Stimulated activated CD4-positive, alpha-beta T cell treated with anti-CD3 and anti-CD28 coated beads, Interleukin-15, amount 100 ng/mL, for 48 hours (primary cell): ENCODE data around the gene MKNK2.

Experiments used
- DNase-seq, 2 donors: peaks; one replicate each; pipeline ENCODE4 v3.0.0-alpha.2; 2020; ENCODE audit warnings: low read depth in 2 of 2

The MKNK2 gene

DNA sequence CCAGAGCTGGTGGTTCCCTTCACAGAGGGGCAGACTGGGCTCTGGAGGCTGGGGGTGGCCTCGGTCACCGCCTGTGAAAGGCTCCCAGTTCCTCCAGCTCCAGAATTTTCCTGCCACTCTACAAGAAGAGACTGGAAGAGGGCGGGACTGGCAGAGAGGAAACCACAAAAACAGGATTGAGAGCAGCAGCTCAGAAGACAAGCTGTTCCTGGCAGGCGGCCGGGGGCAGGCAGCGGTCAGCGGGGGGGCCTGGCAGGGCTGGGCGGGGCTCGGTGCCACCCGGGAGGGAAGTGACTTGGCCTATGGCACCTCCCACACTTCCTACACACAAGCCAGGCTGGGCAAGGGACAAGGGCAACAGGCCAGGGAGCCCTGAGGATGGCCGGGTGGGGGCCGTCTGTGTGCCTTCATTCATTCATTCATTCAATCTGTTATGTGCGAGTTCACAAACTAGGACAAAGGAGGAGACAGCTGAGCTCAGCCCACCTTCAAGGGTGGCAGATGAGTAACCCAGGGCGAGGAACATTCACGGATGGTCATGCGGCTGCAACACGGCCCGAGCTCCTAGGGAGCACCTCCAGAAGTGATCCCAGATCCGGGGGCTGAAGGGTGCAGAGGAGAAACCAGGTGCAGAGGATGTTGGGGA is 18.6 kb downstream of the MKNK2 start:
- DNase-seq = no peak

DNA sequence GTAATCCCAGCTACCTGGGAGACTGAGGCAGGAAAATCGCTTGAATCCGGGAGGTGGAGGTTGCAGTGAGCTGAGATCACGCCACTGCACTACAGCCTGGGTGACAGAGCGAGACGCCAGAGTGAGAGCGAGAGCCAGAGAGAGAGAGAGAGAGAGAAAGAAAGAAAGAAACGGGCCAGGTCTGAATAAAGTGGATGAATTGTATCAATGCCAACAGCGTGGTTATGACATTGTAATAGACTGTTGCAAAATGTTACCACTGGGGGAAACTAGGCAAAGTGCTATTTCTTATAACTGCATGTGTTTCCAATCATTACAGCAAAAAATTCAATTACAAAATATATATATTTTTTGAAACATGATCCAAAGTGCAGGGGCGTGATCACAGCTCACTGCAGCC is 23.7 kb downstream of the MKNK2 start:
- DNase-seq = no peak

DNA sequence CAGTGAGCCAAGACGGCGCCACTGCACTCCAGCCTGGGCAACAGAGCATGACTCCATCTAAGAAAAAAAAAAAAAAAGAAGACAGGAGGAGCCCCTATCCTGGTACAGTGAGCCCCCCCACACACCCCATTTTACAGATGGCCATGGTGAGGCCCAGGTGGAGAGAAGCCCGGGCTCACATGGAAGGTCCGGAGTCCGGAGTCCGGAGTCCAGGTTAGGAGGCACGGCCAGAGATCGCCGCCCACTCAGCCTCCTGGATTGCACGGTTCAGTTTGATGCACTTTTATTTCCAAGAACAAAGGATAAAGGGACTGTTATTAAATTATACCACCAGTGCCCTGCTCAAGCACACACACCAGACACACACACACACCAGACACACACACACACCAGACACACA is 24.3 kb downstream of the MKNK2 start:
- no peak for DNase-seq

DNA sequence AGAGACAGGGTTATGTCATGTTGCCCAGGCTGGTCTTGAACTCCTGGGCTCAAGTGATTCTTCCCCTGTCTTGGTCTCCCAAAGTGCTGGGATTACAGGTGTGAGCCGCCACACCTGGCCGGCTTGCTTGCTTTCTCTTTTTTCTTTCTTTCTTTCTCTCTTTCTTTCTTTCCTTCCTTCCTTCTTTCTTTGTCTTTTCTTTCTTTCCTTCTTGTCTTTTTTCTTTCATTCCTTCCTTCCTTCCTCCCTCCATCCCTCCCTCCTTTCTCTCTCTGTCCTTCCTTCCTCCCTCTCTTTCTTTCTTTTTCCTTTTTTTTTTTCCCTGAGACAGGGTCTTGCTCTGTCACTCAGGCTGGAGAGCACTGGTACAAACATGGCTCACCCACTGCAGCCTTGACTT is 28.8 kb downstream of the MKNK2 start:
- DNase-seq = no peak

DNA sequence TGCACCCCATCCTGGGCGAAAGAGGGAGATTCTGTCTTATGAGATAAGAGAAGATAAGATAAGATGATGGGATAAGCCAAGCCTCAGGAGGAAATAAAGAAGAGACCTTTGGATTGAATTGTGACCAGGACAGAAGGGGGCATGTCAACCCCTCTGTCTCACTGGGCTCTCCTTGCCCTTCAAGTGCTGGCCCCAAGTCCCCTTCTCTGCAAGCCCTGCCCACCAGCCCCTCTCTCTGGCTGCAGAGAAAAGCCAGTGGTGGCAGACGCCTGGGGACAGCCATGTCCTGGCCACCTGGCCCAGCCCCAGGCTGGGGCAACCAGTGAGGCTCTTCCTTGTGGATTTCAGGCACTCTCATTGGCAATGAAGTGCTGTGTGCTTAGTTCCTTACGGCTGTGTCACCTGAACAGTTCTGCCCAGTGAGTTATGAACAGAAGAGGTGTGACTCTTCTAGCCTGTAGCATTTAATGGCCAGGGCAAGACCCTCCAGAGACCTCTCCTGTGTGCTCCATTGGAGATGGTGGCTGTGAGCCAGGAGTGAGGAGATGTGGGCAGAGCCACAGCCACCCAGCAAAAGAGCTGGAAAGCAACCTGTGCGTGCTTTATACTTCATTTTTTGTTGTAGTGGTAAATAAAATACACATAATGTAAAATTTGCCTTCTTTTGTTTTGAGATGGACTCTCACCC is 29.4 kb downstream of the MKNK2 start:
- DNase-seq = no peak

DNA sequence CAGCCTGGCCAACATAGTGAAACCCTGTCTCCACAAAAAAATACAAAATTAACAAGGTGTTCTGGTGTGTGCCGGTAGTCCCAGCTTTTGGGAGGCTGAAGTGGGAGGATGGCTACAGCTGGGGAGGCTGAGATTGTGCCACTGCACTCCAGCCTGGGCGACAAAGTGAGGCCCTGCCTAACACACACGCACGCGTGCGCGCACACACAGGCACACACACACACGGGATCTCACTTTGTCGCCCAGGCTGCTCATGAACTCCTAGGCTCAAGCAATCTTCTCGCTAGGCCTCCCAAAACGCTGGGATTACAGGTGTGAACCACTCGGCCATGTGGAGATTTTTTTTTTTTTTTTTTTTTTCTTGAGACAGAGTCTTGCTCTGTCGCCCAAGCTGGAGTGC is 32.3 kb downstream of the MKNK2 start:
- no peak for DNase-seq

DNA sequence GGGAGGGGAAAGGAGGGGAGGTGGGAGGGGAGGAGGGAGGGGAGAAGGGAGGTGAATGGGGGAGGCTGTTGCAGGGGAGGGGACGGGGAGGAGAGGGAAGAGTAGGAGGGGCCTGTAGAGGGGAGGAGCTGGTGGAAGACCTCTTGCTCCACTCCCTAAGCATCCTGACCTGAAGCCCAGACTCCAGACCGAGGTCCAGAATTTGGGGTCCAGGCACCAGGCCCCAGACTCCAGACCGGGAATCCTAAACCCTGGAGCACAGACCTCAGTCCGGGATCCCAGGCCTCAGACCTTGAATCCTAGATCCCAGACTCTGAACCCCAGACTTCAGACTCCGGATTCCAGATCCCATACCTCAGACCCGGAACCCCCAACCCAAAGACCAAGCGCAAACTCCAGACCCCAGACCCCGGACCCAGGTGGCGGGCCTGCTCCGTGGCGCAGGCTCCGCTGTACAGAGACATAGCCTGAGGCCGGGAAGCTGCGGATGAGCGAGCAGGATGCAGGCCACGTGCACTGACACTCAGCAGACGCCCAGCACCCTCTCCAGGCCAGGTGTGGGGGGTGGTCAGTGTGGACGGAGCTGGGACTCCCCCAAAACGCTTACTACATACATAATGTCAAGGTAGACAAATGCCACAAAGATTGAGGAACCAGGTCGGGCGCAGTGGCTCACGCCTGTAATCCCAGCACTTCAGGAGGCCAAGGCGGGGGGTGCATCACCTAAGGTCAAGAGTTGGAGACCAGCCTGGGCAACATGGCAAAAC is 34.8 kb downstream of the MKNK2 start:
- DNase-seq = peak in 1 of 2 donors; percentile 64

DNA sequence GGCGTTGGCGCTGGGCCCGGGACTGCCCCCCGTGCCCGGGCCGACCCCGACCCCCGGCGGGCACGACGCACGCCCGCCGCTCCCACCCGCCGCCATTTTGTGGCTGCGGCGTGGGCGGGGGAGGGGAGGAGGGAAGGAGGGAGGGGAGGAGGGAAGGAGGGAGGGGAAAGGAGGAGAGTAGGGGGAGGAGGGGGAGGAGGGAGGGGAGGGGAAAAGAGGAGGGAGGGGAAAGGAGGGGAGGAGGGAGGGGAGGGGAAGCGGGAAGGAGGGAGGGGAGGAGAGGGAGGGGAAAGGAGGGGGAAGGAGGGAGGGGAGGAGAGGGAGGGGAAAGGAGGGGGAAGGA is 35.5 kb downstream of the MKNK2 start, which contains the start of gene BTBD2:
Gene BTBD2, minus strand, starts transcription at position 107 of the 343 bp plus-strand sequence. Its CDS starts 11 bp downstream, at position 96.
- peak in 1 of 2 donors; percentile 54 for DNase-seq

DNA sequence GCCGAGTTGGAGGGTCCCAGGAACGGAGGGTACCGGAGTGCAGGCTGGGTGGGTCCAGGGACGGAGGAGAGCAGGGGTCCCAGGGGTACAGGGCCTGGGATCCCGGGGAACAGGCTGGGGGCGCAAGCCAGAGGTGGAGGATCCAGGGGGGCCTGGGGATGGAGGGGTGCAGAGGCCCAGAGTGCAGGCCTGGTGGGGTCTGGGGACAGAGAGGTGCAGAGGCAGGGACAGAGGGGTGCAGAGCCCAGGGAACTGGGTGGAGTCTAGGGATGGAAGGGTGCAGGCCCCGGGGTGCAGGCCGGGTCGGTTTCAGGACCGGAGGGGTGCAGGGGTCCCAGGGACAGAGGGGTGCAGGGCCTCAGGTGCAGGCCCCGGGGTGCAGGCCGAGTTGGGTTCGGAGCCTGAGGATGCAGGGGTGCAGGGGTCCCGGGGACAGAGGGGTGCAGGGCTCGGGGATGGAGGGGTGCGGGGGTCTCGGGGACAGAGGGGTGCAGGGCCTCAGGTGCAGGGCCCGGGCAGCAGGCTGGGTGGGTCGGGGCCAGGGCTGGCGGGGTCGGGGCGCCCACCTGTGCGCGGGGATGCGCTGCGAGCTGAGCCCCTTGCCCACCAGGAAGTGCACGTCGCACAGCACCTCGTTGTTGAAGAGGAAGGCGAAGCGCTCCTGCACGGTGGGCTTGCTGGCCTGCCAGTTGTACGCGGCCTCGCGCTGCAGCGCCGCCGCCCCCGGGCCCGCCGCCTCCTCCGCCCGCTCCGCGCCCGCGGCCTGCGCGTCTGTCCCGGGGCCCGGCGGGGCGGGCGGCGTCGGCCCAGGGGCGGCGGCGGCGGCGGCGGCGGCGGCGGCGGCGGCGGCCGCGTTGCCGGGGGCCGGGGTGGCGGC is 36.1 kb downstream of the MKNK2 start:
- no peak for DNase-seq

DNA sequence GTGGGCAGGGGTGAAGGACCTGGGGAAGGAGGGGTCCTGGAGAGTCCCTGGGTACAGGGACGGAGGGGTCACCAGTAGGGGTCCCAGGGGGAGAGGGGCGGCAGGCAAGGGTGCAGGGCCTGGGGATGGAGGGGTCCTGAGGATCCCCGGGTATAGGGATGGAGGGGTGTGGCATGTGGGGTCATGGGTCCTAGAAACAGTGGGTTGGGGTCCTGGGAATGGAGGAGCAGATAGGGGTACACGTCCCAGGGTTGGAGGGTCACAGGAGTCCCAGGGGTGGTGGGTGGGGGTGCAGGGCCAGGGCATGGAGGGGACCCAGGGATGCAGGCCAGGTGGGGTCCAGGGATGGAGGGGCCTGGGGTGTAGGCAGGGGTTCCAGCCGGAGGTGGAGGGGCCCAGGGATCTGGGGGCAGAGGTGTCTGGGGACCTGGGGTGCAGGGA is 36.9 kb downstream of the MKNK2 start:
- DNase-seq = no peak

DNA sequence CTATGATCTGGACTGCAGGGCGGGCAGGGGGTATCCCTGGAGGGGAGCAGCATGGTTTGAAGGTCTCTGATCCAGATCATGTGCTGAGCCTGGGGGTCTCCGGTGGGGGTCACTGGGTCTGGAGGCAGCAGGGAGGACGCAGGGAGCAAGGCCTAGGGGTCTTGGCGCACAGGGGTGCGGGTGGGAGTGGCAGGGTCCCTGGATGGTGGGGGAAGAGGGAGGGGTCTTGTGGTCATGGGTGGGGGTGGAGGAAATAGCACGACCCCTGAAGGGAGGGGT is 37.4 kb downstream of the MKNK2 start:
- no peak for DNase-seq

DNA sequence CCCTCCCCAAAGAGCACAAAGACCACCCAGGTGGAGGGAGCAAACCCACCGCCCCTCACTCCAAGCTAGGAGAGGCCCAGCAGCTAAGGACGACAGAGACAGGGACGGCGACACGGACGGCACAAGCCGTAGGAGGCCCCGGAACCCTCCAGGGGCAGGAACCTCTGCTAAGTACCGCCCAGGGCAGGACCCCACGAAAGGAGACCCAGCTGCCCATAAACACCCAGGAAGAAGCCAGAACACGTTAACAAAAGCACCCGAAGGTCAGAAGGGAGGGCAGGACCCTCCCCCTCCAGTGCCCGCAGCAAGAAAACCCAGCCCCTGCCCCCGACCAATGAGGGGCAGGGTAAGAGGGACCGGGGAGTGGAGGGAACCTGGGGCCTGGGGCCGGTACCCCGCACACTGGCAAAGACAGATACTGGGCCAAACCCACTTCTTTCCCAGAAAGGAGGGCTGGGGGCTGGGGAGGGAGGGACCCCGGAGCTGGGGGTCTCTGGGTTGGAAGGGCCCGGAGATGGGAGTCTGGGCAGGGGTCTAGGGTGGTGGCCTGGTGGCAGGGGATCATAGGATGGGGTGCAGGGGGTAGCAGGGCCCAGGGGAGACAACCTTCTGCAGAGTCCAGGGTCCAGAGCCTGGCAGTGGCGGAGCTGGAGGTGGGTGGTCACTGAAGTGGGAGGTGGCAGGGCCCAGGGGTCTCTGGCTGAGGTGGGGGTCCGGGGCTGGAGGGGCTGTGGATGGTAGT is 37.9 kb downstream of the MKNK2 start:
- DNase-seq = no peak

DNA sequence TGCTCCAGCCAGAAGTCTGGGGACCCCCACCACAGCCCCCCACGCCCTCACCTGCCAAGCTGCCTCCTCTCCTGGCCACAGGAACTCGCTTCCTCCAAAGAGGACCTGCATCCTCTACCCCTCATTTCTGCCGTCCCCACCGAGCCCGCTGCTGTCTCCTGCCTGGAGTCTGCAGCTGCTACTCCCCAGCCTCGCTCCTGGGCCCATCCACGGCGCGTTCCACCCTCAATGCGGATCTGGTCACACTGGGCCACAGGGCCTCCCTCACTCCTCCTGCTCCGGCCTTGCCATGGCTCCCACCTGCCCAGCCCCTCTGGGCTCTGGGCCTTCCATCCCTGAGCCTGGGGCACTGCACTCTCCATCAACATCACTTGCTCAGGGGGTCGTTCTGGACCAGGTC is 39.9 kb downstream of the MKNK2 start:
- DNase-seq = no peak

DNA sequence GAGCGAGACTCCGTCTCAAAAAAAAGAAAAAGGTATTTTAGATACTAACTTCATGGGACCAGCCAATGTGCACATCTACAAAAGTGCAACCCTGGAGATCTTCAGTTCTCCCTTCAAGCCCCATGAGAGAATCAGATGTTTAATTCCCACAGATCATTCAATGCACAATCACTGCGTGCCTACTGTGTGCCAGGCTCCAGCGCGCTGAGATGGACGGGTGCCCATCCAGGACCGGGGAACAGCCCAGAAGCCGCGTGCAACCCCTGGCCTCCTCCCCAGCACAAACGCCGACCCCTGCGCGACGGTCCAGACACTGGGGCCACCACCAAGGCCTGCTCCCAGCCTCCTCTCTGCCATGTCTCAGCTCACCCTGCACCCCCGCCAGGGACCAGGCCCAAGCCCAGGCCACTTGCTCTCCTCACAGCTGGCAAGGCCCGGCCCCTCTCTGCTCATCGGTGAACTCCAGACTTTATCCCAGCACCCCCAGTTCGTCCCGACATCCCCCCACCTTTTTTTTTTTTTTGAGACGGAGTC is 40.8 kb downstream of the MKNK2 start:
- DNase-seq = no peak

DNA sequence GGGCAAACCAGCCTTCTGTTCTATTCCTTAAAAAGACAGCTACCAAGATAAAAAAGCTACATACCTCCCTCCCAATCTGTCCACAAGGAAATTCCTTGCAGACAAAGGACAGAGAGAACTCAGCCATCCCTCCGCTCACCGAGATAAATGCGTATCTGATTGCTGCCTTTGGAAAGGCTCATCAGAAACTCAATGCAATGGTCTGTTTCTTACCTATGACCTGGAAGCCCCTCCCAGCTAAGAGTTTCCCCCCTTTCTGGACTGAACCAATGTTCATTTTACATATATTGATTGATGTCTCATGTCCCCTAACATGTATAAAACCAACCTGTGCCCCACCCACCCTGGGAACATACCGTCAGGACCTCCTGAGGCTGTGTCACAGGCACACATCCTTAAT is 47.2 kb downstream of the MKNK2 start:
- no peak for DNase-seq

DNA sequence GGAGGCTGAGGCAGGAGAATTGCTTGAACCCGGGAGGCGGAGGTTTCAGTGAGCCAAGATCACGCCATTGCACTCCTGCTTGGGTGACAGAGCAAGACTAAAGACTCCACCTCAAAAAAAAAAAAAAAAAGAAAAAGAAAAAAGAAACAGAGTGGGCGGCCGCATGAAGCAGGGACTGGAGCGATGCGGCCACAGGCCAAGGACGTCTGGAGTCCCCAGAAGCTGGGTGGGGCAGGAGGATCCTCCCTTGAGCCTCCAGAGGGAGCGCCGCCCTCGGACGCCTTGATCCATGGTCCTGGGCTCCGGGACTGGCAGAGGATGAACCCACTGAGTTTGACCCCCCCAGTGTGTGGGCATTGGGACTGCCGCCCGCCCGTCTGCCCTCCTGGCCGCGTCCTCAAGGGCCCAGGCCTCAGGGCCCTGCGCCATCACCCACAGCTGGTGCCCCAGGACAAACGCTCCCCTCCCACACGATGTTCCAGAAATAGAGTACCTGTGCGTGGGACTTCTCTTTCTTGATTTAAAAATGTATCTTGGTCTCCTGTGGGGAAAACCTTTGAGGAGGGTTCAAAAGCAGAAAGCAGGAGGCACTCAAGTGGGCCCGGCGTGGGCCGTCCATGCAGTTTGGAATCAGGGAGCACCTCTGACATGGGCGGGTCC is 51.1 kb downstream of the MKNK2 start:
- DNase-seq = no peak

DNA sequence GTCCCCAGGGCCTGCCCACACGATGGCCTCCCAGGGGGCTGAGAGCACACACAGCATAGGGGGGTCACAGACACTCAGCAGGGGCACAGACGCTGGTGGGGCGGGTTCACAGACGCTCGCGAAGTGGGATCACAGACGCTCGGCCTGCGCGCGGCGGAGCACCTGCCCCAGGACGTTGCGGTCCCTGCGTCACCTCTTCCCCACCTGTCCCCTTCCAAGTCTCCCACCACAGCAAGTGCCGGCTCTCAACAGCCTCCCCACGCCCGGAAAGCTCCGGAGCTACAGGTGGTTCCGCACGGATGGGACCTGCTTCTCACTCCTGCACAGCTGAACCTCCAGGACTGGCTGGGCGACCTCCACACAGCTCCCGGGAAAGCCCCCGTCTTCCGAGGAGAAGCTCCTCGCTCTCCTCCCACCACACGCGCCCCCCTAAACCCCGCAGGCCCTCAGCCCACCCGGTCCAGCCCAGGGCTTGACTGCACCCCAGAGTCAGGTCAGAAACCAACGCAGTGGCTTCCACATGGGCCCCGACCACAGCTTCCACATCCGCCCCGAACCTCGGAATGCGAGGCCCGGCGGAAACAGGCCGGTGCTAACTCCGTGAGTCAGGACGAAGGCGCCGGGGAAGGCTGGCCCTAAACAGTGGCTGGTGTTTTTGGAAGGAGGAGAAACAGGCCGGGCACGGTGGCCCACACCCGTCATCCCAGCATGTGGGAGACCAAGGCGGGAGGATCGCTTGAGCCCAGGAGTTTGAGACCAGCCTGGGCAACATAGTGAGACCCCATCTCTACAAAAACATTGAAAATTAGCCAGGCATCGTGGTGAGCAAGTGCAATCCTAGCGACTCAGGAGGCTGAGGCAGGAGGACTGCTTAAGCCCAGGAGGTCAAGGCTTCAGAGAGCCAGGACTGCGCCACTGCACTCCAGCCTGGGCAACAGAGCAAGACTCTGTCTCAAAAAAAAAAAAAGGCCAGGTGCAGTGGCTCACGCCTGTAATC is 52.0 kb downstream of the MKNK2 start:
- no peak for DNase-seq

DNA sequence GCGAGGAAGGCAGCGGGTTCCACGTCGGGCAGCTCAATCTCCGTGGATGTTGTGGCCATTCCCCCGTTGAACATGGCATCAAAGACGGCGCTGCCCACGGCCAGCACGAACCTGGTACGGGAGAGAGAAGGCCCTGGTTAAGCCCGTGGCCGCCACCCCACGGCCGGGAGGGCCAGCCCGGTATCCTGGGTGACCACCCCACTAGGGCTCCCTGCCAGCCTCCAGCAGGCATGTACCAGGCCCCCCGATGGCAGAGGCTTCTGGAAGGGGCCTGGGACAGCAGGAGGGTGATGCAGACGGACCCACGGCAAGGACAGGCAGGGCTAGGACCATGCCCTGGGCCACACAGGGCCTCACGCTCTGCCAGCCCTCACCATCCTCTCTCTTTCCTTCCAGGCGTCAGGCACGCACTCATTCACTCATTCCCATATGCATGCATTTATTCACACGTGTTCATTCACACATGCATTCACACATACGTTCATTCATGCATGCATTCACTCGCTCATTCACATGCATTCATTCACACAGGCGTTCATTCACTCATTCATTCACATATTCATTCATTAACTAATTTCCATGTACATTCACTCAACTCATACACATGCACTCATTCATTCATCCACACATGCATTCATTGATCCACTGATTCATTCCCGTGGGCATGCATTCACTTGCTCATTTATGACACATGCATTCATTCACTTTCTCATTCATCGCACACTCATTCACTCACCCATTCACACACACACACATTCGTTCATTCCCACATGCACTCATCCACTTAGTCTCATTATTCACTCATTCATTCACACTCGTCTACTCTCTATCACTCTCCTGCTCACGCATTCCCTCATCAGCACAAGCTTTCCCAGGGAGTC is 53.5 kb downstream of the MKNK2 start:
- DNase-seq = no peak
